ENCODE data around the gene ESRP2.

The ESRP2 gene

DNA sequence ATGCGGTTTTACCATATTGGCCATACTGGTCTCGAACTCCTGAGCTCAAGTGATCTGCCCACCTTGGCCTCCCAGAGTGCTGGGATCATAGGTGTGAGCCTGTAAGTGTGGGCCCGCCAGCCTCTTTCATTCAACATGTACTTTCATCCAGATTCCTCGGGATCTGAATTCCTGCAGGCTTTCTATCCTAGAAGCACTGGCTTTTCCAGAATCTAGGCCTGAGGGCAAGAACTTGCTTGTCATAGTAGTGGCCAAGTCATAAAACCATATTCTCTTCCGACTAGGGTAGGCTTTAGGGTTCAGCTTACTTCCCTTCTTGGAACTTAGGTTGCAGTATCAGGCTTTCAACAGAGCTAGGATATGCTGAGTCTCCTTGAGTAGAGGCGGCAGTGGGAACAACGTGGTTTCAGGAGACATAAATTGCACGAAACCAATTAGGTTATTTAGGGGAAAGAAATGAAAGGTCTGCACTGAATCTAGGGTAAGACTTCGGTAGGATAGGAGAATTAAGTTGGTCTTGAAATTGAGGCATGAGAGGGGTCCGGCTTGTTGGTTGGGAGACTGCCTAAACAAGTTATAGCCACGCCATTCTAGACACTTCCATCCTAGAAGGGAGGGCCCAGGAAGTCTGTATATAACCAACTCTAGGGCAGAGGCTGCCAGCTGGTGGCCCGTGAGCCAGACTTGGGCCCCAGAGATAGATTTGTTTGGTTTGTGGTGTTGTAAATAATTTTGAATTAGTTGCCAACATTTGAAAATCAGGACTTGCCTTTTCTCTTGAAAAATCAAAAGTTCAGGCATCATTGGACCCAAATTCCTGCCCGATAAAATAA, 44.0 kb upstream of the ESRP2 start:
- no peak for DNase-seq (ENCODE audit: low spot score)
- no peak for TF ChIP-seq CTCF (IDR thresholded peaks at IDR 0.05; ENCODE audit: extremely low read depth, missing control alignments)

DNA sequence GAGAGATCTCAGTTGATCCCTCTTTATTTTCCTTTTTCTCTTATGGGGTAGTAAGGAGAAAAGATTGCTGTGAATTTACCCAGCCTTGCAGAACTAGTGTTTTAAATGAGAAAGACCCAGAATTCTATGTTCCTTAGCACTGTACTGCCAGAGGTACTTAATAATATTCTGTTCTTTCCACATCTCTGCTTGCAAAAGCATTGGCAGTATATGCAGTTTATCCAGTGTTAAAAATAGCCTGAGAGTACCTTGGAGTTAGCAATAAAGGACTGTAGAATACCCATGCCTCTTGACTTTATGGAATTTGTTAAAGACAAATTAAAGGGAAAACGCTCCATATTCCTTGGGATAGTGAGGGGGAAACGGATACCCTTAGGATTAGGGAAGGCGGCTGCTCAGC, 40.3 kb upstream of the ESRP2 start:
- no peak for DNase-seq (ENCODE audit: low spot score)

DNA sequence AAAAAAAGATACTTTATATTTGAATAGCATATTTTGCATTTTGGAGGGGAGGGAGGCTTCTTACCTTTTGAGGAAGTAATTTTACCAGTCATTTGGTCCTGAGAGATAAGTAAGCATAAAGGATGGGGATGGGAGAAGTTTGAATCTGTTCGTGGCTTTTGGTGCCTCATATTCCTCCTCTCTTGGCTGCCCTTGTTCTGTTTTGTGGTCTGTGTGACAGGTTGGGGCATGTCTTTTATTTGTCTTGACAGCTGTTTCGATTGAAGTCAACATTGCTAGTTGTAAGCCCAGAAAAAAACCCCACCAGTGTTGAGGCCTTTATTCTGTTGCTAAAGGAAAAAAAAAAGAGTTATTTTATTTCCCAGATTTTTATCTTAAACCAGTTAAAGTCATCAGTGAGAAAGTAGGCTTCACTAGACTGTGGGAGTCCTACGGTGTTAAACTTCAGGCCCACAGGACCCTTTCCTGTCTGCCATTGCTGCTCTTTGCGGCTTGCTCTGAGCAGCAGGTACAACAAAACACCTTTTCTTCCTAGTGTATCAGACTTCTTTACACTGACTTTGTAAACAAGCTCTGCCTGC, 39.8 kb upstream of the ESRP2 start:
- peak; percentile 78 for DNase-seq (ENCODE audit: low spot score)
- no peak for TF ChIP-seq CTCF (IDR thresholded peaks at IDR 0.05; ENCODE audit: extremely low read depth, missing control alignments)

More for the DNA sequence above, 40.3 kb upstream of the ESRP2 start:
- TF ChIP-seq CTCF (IDR thresholded peaks at IDR 0.05; ENCODE audit: extremely low read depth, missing control alignments): no peak

DNA sequence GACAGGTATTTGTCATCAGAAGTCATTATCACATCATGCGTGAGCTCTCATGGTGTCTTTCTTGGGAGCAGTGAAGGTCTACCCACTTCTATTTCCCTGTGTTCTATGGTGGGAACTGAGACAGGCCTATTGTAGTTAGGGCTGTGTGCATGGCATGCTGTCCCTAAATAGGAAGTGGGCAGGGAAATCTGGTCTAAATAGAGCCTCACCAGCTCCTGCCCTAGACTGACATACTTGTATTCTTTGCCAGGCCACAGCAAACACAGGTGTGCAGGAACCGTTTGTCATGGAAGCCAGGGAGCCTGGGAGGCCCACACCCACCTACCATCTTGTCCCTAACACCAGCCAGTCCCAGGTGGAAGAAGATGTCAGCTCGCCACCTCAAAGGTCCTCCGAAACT, 38.5 kb upstream of the ESRP2 start:
- TF ChIP-seq CTCF (IDR thresholded peaks at IDR 0.05; ENCODE audit: extremely low read depth, missing control alignments): no peak
- DNase-seq (ENCODE audit: low spot score): no peak

GRCh38 chr16:68273896-68274295, 38.0 kb upstream of the ESRP2 start:
- TF ChIP-seq CTCF (IDR thresholded peaks at IDR 0.05; ENCODE audit: extremely low read depth, missing control alignments): no peak

DNA sequence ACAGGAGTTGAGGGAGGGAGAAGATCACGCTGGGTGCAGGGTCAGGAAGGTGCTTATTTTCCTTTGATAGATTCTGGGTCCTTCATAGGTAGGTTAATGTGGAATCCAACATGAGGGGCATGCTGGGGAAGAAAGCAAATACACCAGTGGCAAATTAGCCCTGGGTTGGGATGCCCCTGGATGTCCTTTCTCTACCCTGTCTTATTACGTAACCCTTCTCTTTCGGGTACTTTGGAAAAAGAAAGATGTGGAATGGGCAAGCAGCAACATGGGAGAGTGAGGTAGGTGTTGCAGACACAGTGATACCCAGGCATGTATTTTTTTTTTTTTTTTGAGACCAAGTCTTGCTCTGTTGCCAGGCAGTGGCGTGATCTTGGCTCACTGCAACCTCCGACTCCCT, 37.5 kb upstream of the ESRP2 start:
- no peak for TF ChIP-seq CTCF (IDR thresholded peaks at IDR 0.05; ENCODE audit: extremely low read depth, missing control alignments)
- DNase-seq (ENCODE audit: low spot score): no peak

More at GRCh38 chr16:68273896-68274295, 38.0 kb upstream of the ESRP2 start:
- DNase-seq (ENCODE audit: low spot score): no peak

- DNase-seq (ENCODE audit: low spot score): no peak
- no peak for TF ChIP-seq CTCF (IDR thresholded peaks at IDR 0.05; ENCODE audit: extremely low read depth, missing control alignments)
Observed at GRCh38 chr16:68272507-68273209, 36.7 kb upstream of the ESRP2 start.

Data from GM20000 (cell line).